HepG2 (cell line): ENCODE data around the gene PIP5K1C. TPM values are rescaled to one million over a fixed set of nuclear protein-coding genes. Genes with fewer than 3 reads are reported as not detected.

Source experiments
- E2F2 ChIP-seq: sonication (generic); formaldehyde crosslinking; IDR thresholded peaks from 2 replicates; pipeline ENCODE4 v1.4.0; 2020; ENCODE audit warnings: missing genetic modification reagents, borderline replicate concordance
- ELF3 ChIP-seq: IDR thresholded peaks from 2 replicates; pipeline ENCODE4 v1.6.1; 2016; ENCODE audit warnings: missing genetic modification reagents, missing compliant biosample characterization
- EZH2 ChIP-seq: conservative IDR thresholded peaks from 2 replicates; pipeline ENCODE4 v1.6.1; 2012; ENCODE audit warnings: mild to moderate bottlenecking, low read depth, low read length, moderate library complexity
- GPBP1L1 ChIP-seq: sonication (generic); formaldehyde crosslinking; IDR thresholded peaks from 2 replicates; pipeline ENCODE4 v1.5.0; 2020; ENCODE audit warnings: mild to moderate bottlenecking, missing genetic modification reagents
- HHEX ChIP-seq: IDR thresholded peaks from 2 replicates; pipeline ENCODE4 v1.6.1; 2016; ENCODE audit warnings: control low read depth
- KLF12 ChIP-seq: sonication (generic); formaldehyde crosslinking; IDR thresholded peaks from 2 replicates; pipeline ENCODE4 v1.4.0; 2020; ENCODE audit warnings: missing genetic modification reagents, borderline replicate concordance
- NFE2L2 ChIP-seq: fragments of 150-350 bp; IDR thresholded peaks from 2 replicates; pipeline ENCODE4 v1.6.1; 2014; ENCODE audit warnings: low read length
- PCBP2 ChIP-seq: fragments of 200-400 bp; formaldehyde crosslinking; optimal IDR thresholded peaks from 2 replicates; pipeline ENCODE3; 2018; ENCODE audit warnings: low read length, low read depth; ENCODE audit not compliant: poor library complexity, severe bottlenecking
- RFX3 ChIP-seq: IDR thresholded peaks from 2 replicates; pipeline ENCODE4 v1.6.1; 2016; ENCODE audit warnings: missing biosample characterization, missing genetic modification reagents
- SALL2 ChIP-seq: sonication (generic); formaldehyde crosslinking; IDR thresholded peaks from 2 replicates; pipeline ENCODE4 v1.8.1; 2023; ENCODE audit warnings: mild to moderate bottlenecking, missing genetic modification reagents, inconsistent platforms
- ZBTB2 ChIP-seq: sonication (generic); formaldehyde crosslinking; IDR thresholded peaks from 2 replicates; pipeline ENCODE4 v1.8.0; 2022; ENCODE audit warnings: low read depth, missing genetic modification reagents
- ZBTB34 ChIP-seq: sonication (generic); formaldehyde crosslinking; IDR thresholded peaks from 2 replicates; pipeline ENCODE4 v1.8.0; 2022; ENCODE audit warnings: mild to moderate bottlenecking, missing genetic modification reagents
- ZBTB49 ChIP-seq: sonication (generic); formaldehyde crosslinking; IDR thresholded peaks from 2 replicates; pipeline ENCODE4 v1.4.0; 2020; ENCODE audit warnings: missing genetic modification reagents, borderline replicate concordance
- ZEB1 ChIP-seq: IDR thresholded peaks from 2 replicates; pipeline ENCODE4 v1.6.1; 2012; ENCODE audit warnings: mild to moderate bottlenecking, low read depth, inconsistent platforms; ENCODE audit not compliant: insufficient replicate concordance
- ZFP1 ChIP-seq: IDR thresholded peaks from 2 replicates; pipeline ENCODE4 v1.6.1; 2016
- ZFP62 ChIP-seq: sonication (generic); formaldehyde crosslinking; IDR thresholded peaks from 2 replicates; pipeline ENCODE4 v1.4.0; 2020; ENCODE audit warnings: missing genetic modification reagents
- ZFY ChIP-seq: sonication (generic); formaldehyde crosslinking; IDR thresholded peaks from 2 replicates; pipeline ENCODE4 v1.4.0; 2020; ENCODE audit warnings: missing genetic modification reagents
- ZNF543 ChIP-seq: sonication (generic); formaldehyde crosslinking; IDR thresholded peaks from 2 replicates; pipeline ENCODE4 v1.4.0; 2020; ENCODE audit warnings: mild to moderate bottlenecking, missing genetic modification reagents
- ZNF589 ChIP-seq: sonication (generic); formaldehyde crosslinking; conservative IDR thresholded peaks from 2 replicates; pipeline ENCODE4 v1.8.0; 2022; ENCODE audit warnings: mild to moderate bottlenecking, moderate library complexity, missing genetic modification reagents
- ZNF891 ChIP-seq: sonication (generic); formaldehyde crosslinking; IDR thresholded peaks from 2 replicates; pipeline ENCODE4 v1.5.0; 2020; ENCODE audit warnings: mild to moderate bottlenecking, missing genetic modification reagents
- ZZZ3 ChIP-seq: sonication (generic); formaldehyde crosslinking; IDR thresholded peaks from 2 replicates; pipeline ENCODE4 v1.4.0; 2020; ENCODE audit warnings: missing genetic modification reagents, mild to moderate bottlenecking, borderline replicate concordance
- polyA plus RNA-seq, 8 experiments: library from polyadenylated mRNA; depleted of rRNA in 3 of 8; stranded (reverse) in 7 of 8; unstranded in 1 of 8; fragments of >200 nt; fragmentation: Illumina TruSeq in 4 of 8; extraction: Trizol in 4 of 8; gene quantifications; 2 replicates each; pipeline versions ENCODE4 v1.2.1 to v1.2.3, GENCODE V29; 2011 to 2016; ENCODE audit warnings: low read depth in 4 of 8, missing spikeins in 1 of 8, mixed read lengths in 1 of 8; ENCODE audit not compliant: insufficient read depth in 1 of 8
- total RNA-seq, 5 experiments: library from RNA; depleted of rRNA; stranded (reverse); fragments of >200 nt; fragmentation: Illumina TruSeq; extraction: Trizol; gene quantifications; 2 replicates each; pipeline ENCODE4 v1.2.3, GENCODE V29; 2016; ENCODE audit warnings: low read depth in 1 of 5

The PIP5K1C gene
- total and polyA plus RNA-seq, 2 of the 13 experiments (the other 11 are each of a cell fraction or from before 2014, with no cell fraction given) = 3.6 to 4.3 TPM

GRCh38 chr19:3687774-3688706 is 12.2 kb downstream of the PIP5K1C start (continued):
- TF ChIP-seq GPBP1L1 (CRISPR knock-in tag) (no peak), ZEB1 (peak; percentile 37), SALL2 (0 out of 2 replicates have a peak, but pooled peaks have one; percentile 25), ELF3 (CRISPR knock-in tag) (peak; percentile 24; the same call in 1 of the 2 replicates), ZFP62 (CRISPR knock-in tag) (no peak), RFX3 (no peak), PCBP2 (no peak), ZBTB34 (no peak), ZFP1 (CRISPR knock-in tag) (no peak), ZZZ3 (CRISPR knock-in tag) (no peak), EZH2 (no peak), E2F2 (CRISPR knock-in tag) (no peak), KLF12 (CRISPR knock-in tag) (no peak), HHEX (no peak), ZBTB49 (no peak), ZNF589 (CRISPR knock-in tag) (no peak), ZNF891 (no peak), NFE2L2 (no peak), ZBTB2 (CRISPR knock-in tag) (no peak), ZNF543 (CRISPR knock-in tag) (no peak), ZFY (peak; percentile 54)
